ENCODE measurements around the gene DHX58.

GRCh38 chr17:42107597-42108576 is 4.6 kb downstream of the DHX58 start:
- TF ChIP-seq EZH2 (IDR thresholded peaks at IDR 0.05) (no peak), CTCF (IDR thresholded peaks at IDR 0.05) (no peak)

All from neural progenitor cell (in vitro differentiated cells).